HTR-8/SVneo (cell line): ENCODE results near the gene DNAJC17.
A peak's percentile ranks its signal among the peaks of the same experiment; 100 is the strongest.

Source experiments
- DNase-seq: peaks from one replicate; pipeline ENCODE4 v3.0.0; 2011; ENCODE audit warnings: low spot score, mixed read lengths; ENCODE audit not compliant: insufficient read length
- FAIRE-seq: peaks from 2 replicates; lab custom pipeline; 2011; peaks lifted over from hg19 to GRCh38; lab: Jason Lieb, UNC

Gene DNAJC17

DNA sequence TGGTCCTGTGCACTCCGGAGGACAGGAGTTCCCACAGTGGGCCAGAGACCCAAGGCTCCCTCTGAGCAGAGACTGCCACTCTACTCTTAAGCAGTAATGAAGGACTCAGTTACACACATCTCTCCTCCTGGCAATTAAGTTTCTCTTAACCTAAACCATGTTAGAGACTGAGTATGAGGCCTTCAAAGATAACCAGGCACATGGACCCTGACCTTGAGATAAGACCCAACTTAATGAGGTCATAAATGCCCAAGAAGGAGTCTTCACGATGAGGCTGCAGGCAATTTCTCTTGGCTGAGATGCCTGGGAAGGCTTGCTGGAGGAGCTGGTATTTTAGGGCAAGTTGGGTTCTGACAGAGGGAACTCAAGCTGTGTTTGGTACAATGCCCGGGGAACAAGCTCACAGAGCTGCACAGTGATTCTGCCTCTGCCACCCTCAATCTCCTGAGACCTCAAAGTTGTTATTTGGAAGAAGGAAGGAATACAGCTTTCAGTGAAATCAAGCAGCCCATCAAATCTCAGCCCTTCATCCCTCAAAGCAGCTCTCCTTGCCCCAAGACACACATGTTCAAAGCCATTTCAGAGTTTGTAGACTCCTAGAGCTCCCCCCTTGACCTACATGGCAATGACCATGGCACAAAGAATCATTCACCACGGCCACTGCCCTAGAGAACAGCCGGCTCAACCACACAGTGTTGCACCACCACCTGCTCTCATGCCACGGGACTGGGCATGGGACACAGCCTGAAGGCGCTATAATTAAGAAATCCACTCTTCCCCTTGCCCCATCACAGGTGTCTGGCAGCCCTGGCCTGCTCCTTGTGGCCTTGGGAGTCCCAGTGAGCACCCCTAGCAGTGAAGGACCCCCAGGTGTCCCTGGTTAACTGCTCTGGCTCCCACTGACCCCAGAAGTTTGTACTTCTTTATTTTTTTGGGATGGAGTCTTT lies 59.3 kb downstream of the DNAJC17 start:
- no peak for DNase-seq
- FAIRE-seq: no peak

- no peak for DNase-seq
- no peak for FAIRE-seq
These were observed 60.3 kb downstream of the DNAJC17 start for GRCh38 chr15:40746916-40747418.

DNA sequence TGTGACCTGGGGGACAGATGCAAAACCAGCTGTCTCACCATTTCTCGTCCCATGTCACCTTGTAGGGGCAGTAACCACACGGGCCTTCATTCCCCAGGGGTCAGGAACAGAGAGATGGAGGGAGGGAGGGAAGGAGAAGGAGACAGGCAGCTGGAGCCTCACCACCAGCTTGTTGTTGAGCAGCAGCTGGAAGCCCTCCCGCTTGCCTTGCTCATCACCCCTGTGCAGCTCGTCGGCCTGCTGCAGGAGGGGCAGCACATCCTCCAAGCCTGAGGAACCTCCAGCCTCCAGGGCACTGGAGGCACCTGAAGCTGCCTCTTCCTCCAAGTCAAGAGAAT lies 62.5 kb downstream of the DNAJC17 start:
- DNase-seq (no peak), FAIRE-seq (no peak)

GRCh38 chr15:40743921-40744814 lies 63.1 kb downstream of the DNAJC17 start:
- FAIRE-seq (peak; percentile 20), DNase-seq (no peak)

- no peak for DNase-seq
- FAIRE-seq: no peak
These were observed 63.8 kb downstream of the DNAJC17 start for GRCh38 chr15:40743485-40743901.

- no peak for FAIRE-seq
- DNase-seq: no peak
These were observed 67.4 kb downstream of the DNAJC17 start for GRCh38 chr15:40739854-40740253.

GRCh38 chr15:40739047-40739446 lies 68.2 kb downstream of the DNAJC17 start:
- DNase-seq (no peak), FAIRE-seq (no peak)

DNA sequence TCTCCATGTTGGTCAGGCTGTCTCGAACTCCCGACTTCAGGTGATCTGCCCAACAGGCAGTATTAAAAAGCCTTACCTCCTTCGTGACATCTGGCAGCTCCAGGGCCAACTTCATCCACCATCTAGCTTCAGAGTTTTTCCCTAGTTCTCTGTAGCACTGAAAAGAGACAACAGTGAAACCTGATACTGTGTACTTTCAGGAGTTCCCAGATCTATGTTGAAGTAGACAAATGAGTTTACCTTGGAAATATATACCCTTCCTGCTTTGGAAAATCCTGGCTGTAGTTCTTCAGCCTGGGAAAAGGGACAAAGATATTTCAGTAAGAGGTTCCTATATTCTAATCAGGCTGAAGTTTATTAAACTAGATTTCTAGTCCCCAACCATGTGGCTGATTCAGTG lies 70.2 kb downstream of the DNAJC17 start:
- DNase-seq (no peak), FAIRE-seq (no peak)

- DNase-seq (no peak), FAIRE-seq (no peak)
These were observed 70.7 kb downstream of the DNAJC17 start for GRCh38 chr15:40736575-40736974.

DNA sequence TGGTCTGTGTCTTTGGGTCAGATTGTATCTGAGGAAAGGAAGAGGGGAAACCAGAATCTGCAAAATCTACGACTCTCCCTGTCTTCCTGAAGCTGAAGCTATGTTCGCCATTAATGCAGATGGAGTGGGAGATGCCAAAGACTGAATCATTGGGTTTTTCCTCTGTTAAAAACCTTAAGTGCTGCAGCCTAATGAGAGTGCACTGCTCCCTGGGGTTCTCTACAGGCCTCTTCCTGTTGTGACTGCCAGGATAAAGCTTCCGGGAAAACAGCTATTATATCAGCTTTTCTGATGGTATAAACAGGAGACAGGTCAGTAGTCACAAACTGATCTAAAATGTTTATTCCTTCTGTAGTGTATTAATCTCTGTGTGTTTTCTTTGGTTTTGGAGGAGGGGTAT lies 76.2 kb downstream of the DNAJC17 start:
- no peak for DNase-seq
- FAIRE-seq: no peak

- FAIRE-seq: no peak
- DNase-seq: no peak
These were observed 83.4 kb downstream of the DNAJC17 start for GRCh38 chr15:40723919-40724318.

DNA sequence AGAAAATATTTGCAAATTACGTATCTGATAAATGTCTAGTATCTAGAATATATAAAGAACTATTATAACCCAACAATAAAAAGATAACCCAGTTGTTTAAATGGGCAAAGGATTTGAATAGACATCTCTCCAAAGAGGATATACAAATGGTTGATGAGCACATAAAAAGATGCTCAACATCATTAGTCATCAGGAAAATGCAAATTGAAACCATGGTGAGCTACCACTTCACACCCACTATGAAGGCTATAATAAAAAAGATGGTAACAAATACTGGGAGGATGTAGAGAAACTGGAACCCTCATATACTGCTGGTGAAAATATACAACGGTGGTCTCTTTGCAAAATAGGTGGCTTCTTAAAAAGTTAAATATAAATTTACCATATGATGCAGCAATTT lies 84.3 kb downstream of the DNAJC17 start:
- FAIRE-seq: no peak

DNA sequence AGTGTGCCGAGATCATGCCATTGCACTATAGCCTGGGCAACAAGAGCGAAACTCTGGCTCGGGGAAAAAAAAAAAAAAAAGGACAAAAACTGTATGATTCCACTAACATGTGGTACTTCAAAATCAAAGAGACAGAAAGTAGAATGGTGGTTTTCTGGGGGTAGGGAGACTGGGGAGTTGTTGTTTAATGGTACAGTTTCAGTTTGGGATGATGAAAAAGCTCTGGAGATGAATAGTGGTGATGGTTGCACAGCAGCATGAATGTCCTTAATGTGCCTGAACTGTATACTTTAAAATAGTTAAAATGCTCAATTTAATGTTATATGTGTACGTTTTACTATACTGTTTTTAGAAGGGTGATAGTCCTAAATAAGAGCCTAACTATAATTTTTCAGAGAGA lies 84.9 kb downstream of the DNAJC17 start:
- FAIRE-seq (no peak), DNase-seq (no peak)

More for the DNA sequence above, 84.3 kb downstream of the DNAJC17 start:
- no peak for DNase-seq

DNA sequence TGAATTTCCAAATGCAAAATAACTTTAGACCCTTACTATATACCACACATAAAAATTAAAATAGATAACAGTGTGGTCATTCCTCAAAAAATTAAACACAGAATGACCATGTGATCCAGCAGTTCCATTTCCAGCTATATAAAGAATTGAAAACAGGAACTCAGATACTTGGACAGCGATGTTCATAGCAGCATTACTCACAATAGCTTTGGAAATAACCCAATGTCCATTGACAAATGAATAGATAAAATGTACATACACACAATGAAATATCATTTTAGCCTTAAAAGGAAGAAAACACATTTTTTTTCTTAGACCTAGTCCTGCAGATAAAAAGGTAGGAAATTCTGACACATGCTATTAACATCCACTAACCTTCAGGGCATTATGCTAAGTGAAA lies 85.6 kb downstream of the DNAJC17 start:
- FAIRE-seq: no peak
- DNase-seq: no peak

DNA sequence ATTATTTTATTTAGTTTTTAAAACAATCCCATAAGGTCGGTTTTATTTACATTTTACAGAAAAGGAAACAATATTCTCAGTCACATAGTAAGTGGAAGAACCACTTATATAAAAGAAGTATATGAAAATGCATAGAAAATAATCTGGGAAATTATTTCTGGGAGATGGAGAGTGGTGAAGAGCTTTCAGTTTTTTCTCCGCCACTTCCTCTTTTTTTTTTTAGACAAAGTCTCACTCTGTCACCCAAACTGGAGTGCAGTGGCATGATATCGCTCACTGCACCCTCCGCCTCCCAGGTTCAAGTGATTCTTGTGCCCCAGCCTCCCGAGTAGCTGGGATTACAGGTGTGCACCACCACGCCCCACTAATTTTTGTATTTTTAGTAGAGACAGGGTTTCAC lies 91.1 kb downstream of the DNAJC17 start:
- DNase-seq (no peak), FAIRE-seq (no peak)
